Activated T-cell treated with anti-CD3 and anti-CD28 coated beads for 24 hours (primary cell): Measurements from ENCODE around the gene TMEM59.
"Not testable (repeated sequence)": the region's sequence is repeated elsewhere in the genome, so short reads cannot be mapped to it uniquely, and the experiment has no call there.

ENCODE experiments used
- DNase-seq: peaks from one replicate; pipeline ENCODE4 v3.0.0-alpha.2; 2020; ENCODE audit warnings: low read depth

Gene TMEM59

GRCh38 chr1:54012008-54012325 is 41.0 kb downstream of the TMEM59 start:
- no peak for DNase-seq

- DNase-seq, result no peak
These were observed 41.5 kb downstream of the TMEM59 start for GRCh38 chr1:54011316-54012007.

GRCh38 chr1:54010415-54011117 is 42.4 kb downstream of the TMEM59 start:
- DNase-seq, result no peak

- no peak for DNase-seq
These were observed 43.6 kb downstream of the TMEM59 start for GRCh38 chr1:54009406-54009805.

- DNase-seq, result no peak
These were observed 44.1 kb downstream of the TMEM59 start for GRCh38 chr1:54008876-54009275.

GRCh38 chr1:54007613-54008012 is 45.4 kb downstream of the TMEM59 start:
- no peak for DNase-seq

- DNase-seq, result no peak
These were observed 46.5 kb downstream of the TMEM59 start for GRCh38 chr1:54006508-54006907.

- no peak for DNase-seq
These were observed 48.4 kb downstream of the TMEM59 start for GRCh38 chr1:54004481-54005049.

GRCh38 chr1:54003750-54004480 is 49.1 kb downstream of the TMEM59 start:
- DNase-seq, result not testable (repeated sequence)

- no peak for DNase-seq
These were observed 49.8 kb downstream of the TMEM59 start for GRCh38 chr1:54003249-54003646.

- no peak for DNase-seq
These were observed 50.3 kb downstream of the TMEM59 start for GRCh38 chr1:54002544-54003248.

- DNase-seq, result no peak
These were observed 51.4 kb downstream of the TMEM59 start for GRCh38 chr1:54001591-54001990.

- DNase-seq, result no peak
These were observed 53.1 kb downstream of the TMEM59 start for GRCh38 chr1:53999920-54000319.

GRCh38 chr1:53998223-53998622 is 54.8 kb downstream of the TMEM59 start:
- DNase-seq, result no peak

GRCh38 chr1:53995683-53996082 is 57.3 kb downstream of the TMEM59 start:
- DNase-seq, result no peak

- not testable (repeated sequence) for DNase-seq
These were observed 58.5 kb downstream of the TMEM59 start for GRCh38 chr1:53994516-53994915.

- DNase-seq, result no peak
These were observed 60.7 kb downstream of the TMEM59 start for GRCh38 chr1:53992085-53992874.

- DNase-seq, result no peak
These were observed 65.1 kb downstream of the TMEM59 start for GRCh38 chr1:53987880-53988279.

GRCh38 chr1:53986458-53986857 is 66.5 kb downstream of the TMEM59 start:
- no peak for DNase-seq

GRCh38 chr1:53984726-53985125 is 68.3 kb downstream of the TMEM59 start:
- DNase-seq, result no peak

- no peak for DNase-seq
These were observed 70.3 kb downstream of the TMEM59 start for GRCh38 chr1:53982763-53983104.
